WTC11 (cell line): ENCODE measurements around the gene FRMD5. TPM values are rescaled to one million over a fixed set of nuclear protein-coding genes. Genes with fewer than 3 reads are reported as not detected.
A peak's percentile ranks its signal among the peaks of the same experiment; 100 is the strongest.

Experiments
- ATAC-seq: fragments of 200-7000 bp; cut with Tn5 transposase; 2 replicates; pipeline ENCODE4 v1.10.0; 2021; ENCODE audit warnings: mild to moderate bottlenecking, moderate library complexity
- CTCF ChIA-PET: fragments of 300-600 bp; sonication (Branson Sonifier 250); formaldehyde crosslinking; loops from one replicate; lab custom pipeline; 2021; ENCODE audit warnings: antibody characterized with exemption; lab: Charles Lee
- POLR2A ChIA-PET: fragments of 350-600 bp; sonication (Branson Sonifier 250); formaldehyde crosslinking; loops from one replicate; lab custom pipeline; 2021; ENCODE audit warnings: antibody characterized with exemption; lab: Charles Lee
- DNase-seq: peaks from one replicate; pipeline ENCODE4 v3.0.0; 2021; ENCODE audit warnings: low spot score
- H3K27ac Mint-ChIP-seq: 2 replicates; pipeline ENCODE4 v1.8.0; 2021; ENCODE audit warnings: mixed read lengths
- H3K27me3 Mint-ChIP-seq: 2 replicates; pipeline ENCODE4 v1.8.0; 2021; ENCODE audit warnings: low read depth, mild to moderate bottlenecking, moderate library complexity, mixed read lengths
- H3K36me3 Mint-ChIP-seq: 2 replicates; pipeline ENCODE4 v1.8.0; 2021; ENCODE audit warnings: mixed read lengths
- H3K4me1 Mint-ChIP-seq: 2 replicates; pipeline ENCODE4 v1.8.0; 2022; ENCODE audit warnings: mixed read lengths
- H3K4me3 Mint-ChIP-seq: 2 replicates; pipeline ENCODE4 v1.8.0; 2021; ENCODE audit warnings: mild to moderate bottlenecking, moderate library complexity, mixed read lengths
- H3K9me3 Mint-ChIP-seq: 2 replicates; pipeline ENCODE4 v1.8.0; 2021; ENCODE audit warnings: mixed read lengths
- ATF2 ChIP-seq: sonication (generic); formaldehyde crosslinking; IDR thresholded peaks from 2 replicates; pipeline ENCODE4 v1.8.1; 2022; ENCODE audit warnings: low read depth, missing genetic modification reagents, borderline replicate concordance
- E2F1 ChIP-seq: sonication (generic); formaldehyde crosslinking; IDR thresholded peaks from 2 replicates; pipeline ENCODE4 v1.8.0; 2022; ENCODE audit warnings: mild to moderate bottlenecking, missing genetic modification reagents
- ELF4 ChIP-seq: sonication (generic); formaldehyde crosslinking; IDR thresholded peaks from 2 replicates; pipeline ENCODE4 v1.8.1; 2022; ENCODE audit warnings: low read depth, mild to moderate bottlenecking, moderate library complexity, missing genetic modification reagents
- IRF2 ChIP-seq: sonication (generic); formaldehyde crosslinking; IDR thresholded peaks from 2 replicates; pipeline ENCODE4 v1.8.0; 2022; ENCODE audit warnings: low read depth, missing genetic modification reagents, borderline replicate concordance
- MYBL2 ChIP-seq: sonication (generic); formaldehyde crosslinking; IDR thresholded peaks from 2 replicates; pipeline ENCODE4 v1.8.1; 2023; ENCODE audit warnings: mild to moderate bottlenecking, moderate library complexity, missing genetic modification reagents
- NFATC4 ChIP-seq: fragments of 250-450 bp; sonication (Bioruptor Pico); IDR thresholded peaks from 2 replicates; pipeline ENCODE4 v1.9.0; 2021; ENCODE audit warnings: mild to moderate bottlenecking
- NR1H2 ChIP-seq: sonication (generic); formaldehyde crosslinking; IDR thresholded peaks from 2 replicates; pipeline ENCODE4 v1.9.0; 2021; ENCODE audit warnings: mild to moderate bottlenecking, moderate library complexity, missing genetic modification reagents
- NR3C1 ChIP-seq: sonication (generic); formaldehyde crosslinking; conservative IDR thresholded peaks from 2 replicates; pipeline ENCODE4 v1.8.1; 2023; ENCODE audit warnings: low read depth, mild to moderate bottlenecking, missing genetic modification reagents
- OVOL2 ChIP-seq: fragments of 250-450 bp; sonication (Bioruptor Pico); IDR thresholded peaks from 2 replicates; pipeline ENCODE4 v1.9.0; 2021; ENCODE audit warnings: mild to moderate bottlenecking, borderline replicate concordance
- SMAD3 ChIP-seq: sonication (generic); formaldehyde crosslinking; IDR thresholded peaks from 2 replicates; pipeline ENCODE4 v1.8.0; 2022; ENCODE audit warnings: missing genetic modification reagents, mild to moderate bottlenecking, borderline replicate concordance
- ZNF138 ChIP-seq: sonication (generic); formaldehyde crosslinking; conservative IDR thresholded peaks from 2 replicates; pipeline ENCODE4 v1.8.1; 2022; ENCODE audit warnings: mild to moderate bottlenecking, moderate library complexity, missing genetic modification reagents
- ZNF263 ChIP-seq: sonication (generic); formaldehyde crosslinking; IDR thresholded peaks from 2 replicates; pipeline ENCODE4 v1.8.1; 2022; ENCODE audit warnings: low read depth, mild to moderate bottlenecking, moderate library complexity, missing genetic modification reagents
- ZNF317 ChIP-seq: sonication (generic); formaldehyde crosslinking; IDR thresholded peaks from 2 replicates; pipeline ENCODE4 v1.8.1; 2023; ENCODE audit warnings: low read depth, mild to moderate bottlenecking, moderate library complexity, missing genetic modification reagents, borderline replicate concordance
- ZNF423 ChIP-seq: fragments of 250-450 bp; sonication (Bioruptor Pico); IDR thresholded peaks from 2 replicates; pipeline ENCODE4 v2.1.2; 2022; ENCODE audit warnings: mild to moderate bottlenecking, moderate library complexity
- ZNF425 ChIP-seq: fragments of 250-450 bp; sonication (Bioruptor Pico); conservative IDR thresholded peaks from 2 replicates; pipeline ENCODE4 v1.9.0; 2021; ENCODE audit warnings: mild to moderate bottlenecking
- ZNF512 ChIP-seq: sonication (generic); formaldehyde crosslinking; IDR thresholded peaks from 2 replicates; pipeline ENCODE4 v1.8.1; 2022; ENCODE audit warnings: missing genetic modification reagents, borderline replicate concordance
- total RNA-seq: library from RNA; stranded (reverse); gene quantifications from 3 replicates; pipeline ENCODE4 v1.2.3, GENCODE V29; 2021
- TF ChIP-seq, protein P1 (sequence below): sonication (generic); formaldehyde crosslinking; IDR thresholded peaks from 2 replicates; pipeline ENCODE4 v1.8.0; 2023; ENCODE audit warnings: mild to moderate bottlenecking, missing genetic modification reagents
- TF ChIP-seq, protein P2 (sequence below): sonication (generic); formaldehyde crosslinking; IDR thresholded peaks from 2 replicates; pipeline ENCODE4 v1.8.0; 2022; ENCODE audit warnings: mild to moderate bottlenecking, missing genetic modification reagents
- TF ChIP-seq, protein P3 (sequence below): sonication (generic); formaldehyde crosslinking; IDR thresholded peaks from 2 replicates; pipeline ENCODE4 v1.8.0; 2022; ENCODE audit warnings: mild to moderate bottlenecking, missing genetic modification reagents

FRMD5 gene
- total RNA-seq, 1 experiment from 2014 or later: 14.1 TPM

DNA sequence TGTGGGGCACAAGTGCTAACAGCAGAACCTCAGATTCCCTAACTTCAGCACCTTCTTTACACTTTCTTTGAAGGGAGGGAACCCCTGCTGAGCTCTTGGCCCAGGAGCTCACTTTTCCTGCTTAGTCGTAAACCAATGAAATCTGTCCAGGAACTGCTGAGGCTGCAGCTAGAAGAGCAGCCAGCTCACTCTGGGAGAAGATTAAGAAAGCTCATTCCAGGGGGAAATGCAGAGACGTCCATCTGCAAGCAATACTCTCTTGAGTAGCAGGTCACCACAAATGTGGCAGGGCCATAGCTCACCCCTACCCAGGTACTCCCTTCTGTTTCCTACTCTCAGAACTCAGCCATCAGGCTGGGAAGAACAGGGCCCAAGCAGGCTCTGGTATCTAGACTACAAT, 265.0 kb downstream of the FRMD5 start (continued):
- TF ChIP-seq, protein P1, sequence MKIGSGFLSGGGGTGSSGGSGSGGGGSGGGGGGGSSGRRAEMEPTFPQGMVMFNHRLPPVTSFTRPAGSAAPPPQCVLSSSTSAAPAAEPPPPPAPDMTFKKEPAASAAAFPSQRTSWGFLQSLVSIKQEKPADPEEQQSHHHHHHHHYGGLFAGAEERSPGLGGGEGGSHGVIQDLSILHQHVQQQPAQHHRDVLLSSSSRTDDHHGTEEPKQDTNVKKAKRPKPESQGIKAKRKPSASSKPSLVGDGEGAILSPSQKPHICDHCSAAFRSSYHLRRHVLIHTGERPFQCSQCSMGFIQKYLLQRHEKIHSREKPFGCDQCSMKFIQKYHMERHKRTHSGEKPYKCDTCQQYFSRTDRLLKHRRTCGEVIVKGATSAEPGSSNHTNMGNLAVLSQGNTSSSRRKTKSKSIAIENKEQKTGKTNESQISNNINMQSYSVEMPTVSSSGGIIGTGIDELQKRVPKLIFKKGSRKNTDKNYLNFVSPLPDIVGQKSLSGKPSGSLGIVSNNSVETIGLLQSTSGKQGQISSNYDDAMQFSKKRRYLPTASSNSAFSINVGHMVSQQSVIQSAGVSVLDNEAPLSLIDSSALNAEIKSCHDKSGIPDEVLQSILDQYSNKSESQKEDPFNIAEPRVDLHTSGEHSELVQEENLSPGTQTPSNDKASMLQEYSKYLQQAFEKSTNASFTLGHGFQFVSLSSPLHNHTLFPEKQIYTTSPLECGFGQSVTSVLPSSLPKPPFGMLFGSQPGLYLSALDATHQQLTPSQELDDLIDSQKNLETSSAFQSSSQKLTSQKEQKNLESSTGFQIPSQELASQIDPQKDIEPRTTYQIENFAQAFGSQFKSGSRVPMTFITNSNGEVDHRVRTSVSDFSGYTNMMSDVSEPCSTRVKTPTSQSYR (CRISPR knock-in tag): no peak
- TF ChIP-seq ZNF138 (CRISPR knock-in tag) (no peak), NR3C1 (CRISPR knock-in tag) (no peak), MYBL2 (no peak), NR1H2 (CRISPR knock-in tag) (no peak), IRF2 (CRISPR knock-in tag) (no peak), ZNF263 (CRISPR knock-in tag) (no peak), ZNF425 (no peak), ELF4 (no peak), ZNF512 (CRISPR knock-in tag) (no peak), E2F1 (no peak), OVOL2 (CRISPR knock-in tag) (no peak)

DNA sequence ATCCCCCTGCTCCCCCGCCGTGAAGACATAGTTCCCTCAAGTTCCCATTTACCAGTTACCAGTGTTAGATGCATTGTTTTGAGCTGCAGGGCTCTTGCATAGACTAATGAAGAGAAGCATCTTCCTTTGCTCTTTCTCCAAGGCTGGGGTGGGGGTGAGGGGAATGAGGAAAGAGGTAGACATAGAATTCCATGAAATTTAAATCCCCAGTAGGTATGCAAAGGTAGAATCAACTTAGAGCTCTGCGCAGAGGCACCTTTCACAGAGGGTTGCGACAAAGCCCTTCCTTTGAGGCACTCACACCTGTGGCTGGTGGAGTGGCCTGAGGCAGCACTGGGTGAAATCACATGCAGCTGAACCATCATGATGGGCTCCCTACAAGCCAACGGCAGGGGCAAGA, 266.9 kb downstream of the FRMD5 start:
- DNase-seq: peak; percentile 62
- Mint-ChIP-seq H3K4me3 (peak overlapping the region; percentile 41), H3K9me3 (no peaks in the 10 kb centered on the region), H3K4me1 (peaks cover 77% of the 10 kb centered on the region), H3K36me3 (no peaks in the 10 kb centered on the region), H3K27ac (peak overlapping the region; percentile 94), H3K27me3 (no peaks in the 10 kb centered on the region)
- ChIA-PET CTCF (interaction anchor here (1.2 to 5.4 kb wide), 5 partner anchors 11 to 138 kb away, joined by 3 to 84 read pairs (median 20); no protein-coding TSS in a partner anchor), POLR2A (interaction anchor here (0.9 to 1.0 kb wide), 2 partner anchors 13 to 127 kb away, joined by 3 to 4 read pairs; partner anchors contain the start of gene HYPK)
- ATAC-seq: peak; percentile 90
- TF ChIP-seq ATF2 (CRISPR knock-in tag): no peak
- TF ChIP-seq ZNF317: no peak
- no peak for TF ChIP-seq ZNF512 (CRISPR knock-in tag)
- TF ChIP-seq SMAD3 (CRISPR knock-in tag): no peak
- TF ChIP-seq, protein P2, sequence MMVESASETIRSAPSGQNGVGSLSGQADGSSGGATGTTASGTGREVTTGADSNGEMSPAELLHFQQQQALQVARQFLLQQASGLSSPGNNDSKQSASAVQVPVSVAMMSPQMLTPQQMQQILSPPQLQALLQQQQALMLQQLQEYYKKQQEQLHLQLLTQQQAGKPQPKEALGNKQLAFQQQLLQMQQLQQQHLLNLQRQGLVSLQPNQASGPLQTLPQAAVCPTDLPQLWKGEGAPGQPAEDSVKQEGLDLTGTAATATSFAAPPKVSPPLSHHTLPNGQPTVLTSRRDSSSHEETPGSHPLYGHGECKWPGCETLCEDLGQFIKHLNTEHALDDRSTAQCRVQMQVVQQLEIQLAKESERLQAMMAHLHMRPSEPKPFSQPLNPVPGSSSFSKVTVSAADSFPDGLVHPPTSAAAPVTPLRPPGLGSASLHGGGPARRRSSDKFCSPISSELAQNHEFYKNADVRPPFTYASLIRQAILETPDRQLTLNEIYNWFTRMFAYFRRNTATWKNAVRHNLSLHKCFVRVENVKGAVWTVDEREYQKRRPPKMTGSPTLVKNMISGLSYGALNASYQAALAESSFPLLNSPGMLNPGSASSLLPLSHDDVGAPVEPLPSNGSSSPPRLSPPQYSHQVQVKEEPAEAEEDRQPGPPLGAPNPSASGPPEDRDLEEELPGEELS (CRISPR knock-in tag): no peak; the same call in 1 of the 2 replicates
- no peak for TF ChIP-seq NFATC4 (CRISPR knock-in tag)
- TF ChIP-seq, protein P1 (CRISPR knock-in tag): no peak
- TF ChIP-seq, protein P3, sequence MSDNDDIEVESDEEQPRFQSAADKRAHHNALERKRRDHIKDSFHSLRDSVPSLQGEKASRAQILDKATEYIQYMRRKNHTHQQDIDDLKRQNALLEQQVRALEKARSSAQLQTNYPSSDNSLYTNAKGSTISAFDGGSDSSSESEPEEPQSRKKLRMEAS (CRISPR knock-in tag): no peak
- no peak; the same call in 1 of the 2 replicates for TF ChIP-seq ZNF423 (CRISPR knock-in tag)
